ENCODE results near the gene SEMA3D.

SEMA3D gene

DNA sequence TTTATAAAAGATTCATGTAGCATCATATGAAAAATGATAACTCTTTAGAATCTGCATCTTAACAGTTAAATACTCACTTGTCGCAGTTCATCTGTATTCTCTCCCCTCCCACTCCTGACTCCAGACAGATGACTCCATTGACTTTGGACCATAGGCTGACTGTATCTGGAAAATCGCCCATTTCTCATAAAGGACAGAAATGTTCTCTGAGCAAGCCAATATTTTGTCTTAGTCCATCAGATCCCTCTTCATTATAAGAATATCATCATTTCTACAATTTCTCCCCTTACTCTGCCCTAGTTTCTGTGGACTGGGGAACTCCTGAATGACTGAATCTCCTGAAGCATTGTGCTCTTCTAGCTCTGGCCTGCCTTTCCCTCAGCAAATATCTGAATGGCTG lies 125.4 kb downstream of the SEMA3D start:
- TF ChIP-seq, protein P1, sequence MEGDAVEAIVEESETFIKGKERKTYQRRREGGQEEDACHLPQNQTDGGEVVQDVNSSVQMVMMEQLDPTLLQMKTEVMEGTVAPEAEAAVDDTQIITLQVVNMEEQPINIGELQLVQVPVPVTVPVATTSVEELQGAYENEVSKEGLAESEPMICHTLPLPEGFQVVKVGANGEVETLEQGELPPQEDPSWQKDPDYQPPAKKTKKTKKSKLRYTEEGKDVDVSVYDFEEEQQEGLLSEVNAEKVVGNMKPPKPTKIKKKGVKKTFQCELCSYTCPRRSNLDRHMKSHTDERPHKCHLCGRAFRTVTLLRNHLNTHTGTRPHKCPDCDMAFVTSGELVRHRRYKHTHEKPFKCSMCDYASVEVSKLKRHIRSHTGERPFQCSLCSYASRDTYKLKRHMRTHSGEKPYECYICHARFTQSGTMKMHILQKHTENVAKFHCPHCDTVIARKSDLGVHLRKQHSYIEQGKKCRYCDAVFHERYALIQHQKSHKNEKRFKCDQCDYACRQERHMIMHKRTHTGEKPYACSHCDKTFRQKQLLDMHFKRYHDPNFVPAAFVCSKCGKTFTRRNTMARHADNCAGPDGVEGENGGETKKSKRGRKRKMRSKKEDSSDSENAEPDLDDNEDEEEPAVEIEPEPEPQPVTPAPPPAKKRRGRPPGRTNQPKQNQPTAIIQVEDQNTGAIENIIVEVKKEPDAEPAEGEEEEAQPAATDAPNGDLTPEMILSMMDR (IDR thresholded peaks at IDR 0.05; ENCODE audit: control insufficient read depth, insufficient read depth, low read depth, low read length, missing control alignments) = no peak
- H3K4me3 ChIP-seq (ENCODE audit: control insufficient read depth, low read depth, low read length) = no peak overlapping the region
- no peak for DNase-seq (ENCODE audit: low read depth)

DNA sequence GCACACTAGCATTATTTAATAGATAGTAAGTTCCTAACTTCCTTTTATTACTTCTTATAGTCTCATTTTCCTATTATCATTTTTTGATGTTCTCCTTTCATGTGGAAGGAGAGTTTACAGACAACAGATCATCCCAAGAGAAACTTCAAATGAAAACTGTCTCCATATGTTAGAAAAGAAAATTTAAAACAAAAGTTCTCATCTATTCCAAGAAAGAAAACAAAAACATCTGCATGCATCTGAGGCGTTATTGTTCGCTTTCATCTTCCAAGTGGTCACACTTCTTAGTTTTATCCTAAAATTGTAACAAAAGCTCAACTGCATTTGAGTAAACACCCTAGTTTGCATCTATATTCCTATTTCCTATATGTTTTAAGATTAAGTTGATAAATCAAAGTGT lies 126.2 kb downstream of the SEMA3D start:
- H3K4me3 ChIP-seq (ENCODE audit: control insufficient read depth, low read depth, low read length) = no peak overlapping the region
- DNase-seq (ENCODE audit: low read depth) = no peak
- TF ChIP-seq, protein P1 (IDR thresholded peaks at IDR 0.05; ENCODE audit: control insufficient read depth, insufficient read depth, low read depth, low read length, missing control alignments) = no peak

DNA sequence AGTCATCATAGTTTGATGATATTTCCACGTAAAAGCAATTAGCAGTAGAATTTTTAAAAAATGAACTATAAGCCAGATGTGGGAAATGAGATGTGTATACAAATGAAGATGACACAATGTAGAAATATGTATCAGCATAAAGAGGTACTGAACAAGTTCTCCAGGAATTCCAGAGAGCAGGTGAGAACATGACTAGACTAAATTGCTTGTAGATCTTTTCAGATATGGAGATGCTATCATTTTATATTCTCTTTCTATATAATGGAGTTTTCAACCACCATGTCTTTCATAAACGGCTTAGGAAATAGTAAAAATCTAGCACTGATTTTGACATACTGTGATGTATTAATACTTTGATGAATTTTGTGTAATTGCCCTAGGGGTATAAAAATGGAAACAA lies 130.9 kb downstream of the SEMA3D start:
- TF ChIP-seq, protein P1 (IDR thresholded peaks at IDR 0.05; ENCODE audit: control insufficient read depth, insufficient read depth, low read depth, low read length, missing control alignments) = no peak
- H3K4me3 ChIP-seq (ENCODE audit: control insufficient read depth, low read depth, low read length) = no peak overlapping the region
- DNase-seq (ENCODE audit: low read depth) = no peak

DNA sequence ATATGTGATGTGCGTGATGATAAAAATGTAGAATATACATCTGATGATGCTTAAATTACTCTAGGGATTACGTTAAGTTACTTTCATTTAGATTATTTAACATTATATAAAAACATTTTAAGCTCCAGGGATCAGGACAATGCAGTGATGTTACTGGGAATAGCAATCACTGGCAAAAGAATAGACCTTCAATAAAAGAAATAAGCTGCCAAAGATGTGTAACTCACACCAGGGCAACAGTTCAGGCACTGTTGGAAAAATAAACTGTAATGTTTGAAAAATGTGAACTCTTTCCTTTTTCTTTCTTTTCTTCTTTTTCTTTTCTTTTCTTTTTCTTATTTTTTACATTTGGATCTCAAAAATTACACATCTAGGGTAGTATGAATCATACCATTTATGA lies 131.7 kb downstream of the SEMA3D start:
- DNase-seq (ENCODE audit: low read depth) = no peak
- TF ChIP-seq, protein P1 (IDR thresholded peaks at IDR 0.05; ENCODE audit: control insufficient read depth, insufficient read depth, low read depth, low read length, missing control alignments) = no peak
- no peak overlapping the region for H3K4me3 ChIP-seq (ENCODE audit: control insufficient read depth, low read depth, low read length)

DNA sequence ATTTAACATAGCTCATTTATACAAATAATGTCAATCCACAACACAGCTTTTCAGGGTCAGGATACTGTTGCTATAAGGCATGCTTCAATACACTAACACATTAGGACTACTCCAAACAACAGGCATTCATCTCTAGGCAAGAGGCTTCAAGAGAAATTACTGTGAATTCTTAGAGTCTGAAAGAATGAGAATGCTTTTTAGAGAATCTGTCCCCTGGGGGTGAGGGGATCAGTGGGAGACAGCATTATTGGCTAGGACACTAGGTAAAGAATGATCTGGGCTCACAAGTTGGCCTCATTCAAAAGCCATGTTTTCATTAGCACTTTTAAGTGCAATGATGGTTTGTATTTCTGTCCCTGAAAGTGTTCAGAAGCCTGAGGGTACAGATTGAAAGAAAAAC lies 132.6 kb downstream of the SEMA3D start:
- H3K4me3 ChIP-seq (ENCODE audit: control insufficient read depth, low read depth, low read length) = no peak overlapping the region
- TF ChIP-seq, protein P1 (IDR thresholded peaks at IDR 0.05; ENCODE audit: control insufficient read depth, insufficient read depth, low read depth, low read length, missing control alignments) = no peak
- no peak for DNase-seq (ENCODE audit: low read depth)

DNA sequence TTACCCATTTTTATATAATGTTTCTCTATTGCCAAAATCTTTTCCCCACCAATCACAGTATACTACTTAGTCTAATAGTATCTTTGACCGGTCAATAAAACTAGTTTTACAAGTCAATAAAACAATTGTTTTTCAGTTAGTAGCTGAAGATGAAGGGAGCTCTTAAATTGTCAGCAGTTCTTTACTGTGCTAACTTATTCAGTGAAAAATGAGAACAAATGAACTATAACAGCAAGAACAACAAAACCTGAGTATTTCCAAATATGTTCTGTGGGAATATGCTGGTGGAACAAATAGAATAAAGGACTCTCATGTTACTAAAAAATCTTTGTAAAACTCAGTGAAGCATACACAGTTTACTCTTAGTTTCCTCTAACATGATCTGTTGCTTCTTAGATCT lies 134.0 kb downstream of the SEMA3D start:
- DNase-seq (ENCODE audit: low read depth) = no peak
- no peak overlapping the region for H3K4me3 ChIP-seq (ENCODE audit: control insufficient read depth, low read depth, low read length)
- TF ChIP-seq, protein P1 (IDR thresholded peaks at IDR 0.05; ENCODE audit: control insufficient read depth, insufficient read depth, low read depth, low read length, missing control alignments) = no peak

Measured in AG09309 (cell line).